Endothelial cell (in vitro differentiated cells): Measurements from ENCODE around the gene HDAC7. TPM values are rescaled to one million over a fixed set of nuclear protein-coding genes. Genes with fewer than 3 reads are reported as not detected.

Experiments used
- DNase-seq: peaks from one replicate; pipeline ENCODE4 v3.0.0; 2021; ENCODE audit warnings: low spot score
- H3K27ac Mint-ChIP-seq: one replicate; pipeline ENCODE4 v1.8.0; 2021; ENCODE audit warnings: mixed read lengths, inconsistent platforms; ENCODE audit not compliant: unreplicated experiment
- H3K27me3 Mint-ChIP-seq: one replicate; pipeline ENCODE4 v1.8.0; 2021; ENCODE audit warnings: mild to moderate bottlenecking, moderate library complexity, mixed read lengths, inconsistent platforms; ENCODE audit not compliant: unreplicated experiment
- H3K36me3 Mint-ChIP-seq: one replicate; pipeline ENCODE4 v1.8.0; 2021; ENCODE audit warnings: mild to moderate bottlenecking, low read depth, mixed read lengths, inconsistent platforms; ENCODE audit not compliant: unreplicated experiment
- H3K4me1 Mint-ChIP-seq: one replicate; pipeline ENCODE4 v1.8.0; 2021; ENCODE audit warnings: mild to moderate bottlenecking, mixed read lengths, inconsistent platforms; ENCODE audit not compliant: unreplicated experiment
- H3K4me3 Mint-ChIP-seq: one replicate; pipeline ENCODE4 v1.8.0; 2021; ENCODE audit warnings: mild to moderate bottlenecking, mixed read lengths, inconsistent platforms; ENCODE audit not compliant: unreplicated experiment
- H3K9me3 Mint-ChIP-seq: one replicate; pipeline ENCODE4 v1.8.0; 2021; ENCODE audit warnings: mixed read lengths, inconsistent platforms; ENCODE audit not compliant: unreplicated experiment
- CTCF ChIP-seq: fragments of 200-600 bp; sonication (generic); IDR thresholded peaks from one replicate; pipeline ENCODE4 v1.5.0; 2021; ENCODE audit warnings: antibody characterized with exemption; ENCODE audit not compliant: unreplicated experiment
- total RNA-seq: library from RNA; stranded (reverse); fragmentation: NEBNext Ultra II Directional; extraction: Animal tissue kit (Norgen Biotek cat#: 25700); gene quantifications from one replicate; pipeline ENCODE4 v1.2.1, GENCODE V29; 2021; ENCODE audit not compliant: unreplicated experiment

Gene HDAC7
- total RNA-seq, 1 donor from 2014 or later = 387 TPM

GRCh38 chr12:47750916-47751470 is 68.7 kb downstream of the HDAC7 start:
- Mint-ChIP-seq H3K9me3 (no peaks in the 10 kb centered on the region), H3K36me3 (peaks cover 43% of the 10 kb centered on the region), H3K27me3 (peaks cover 13% of the 10 kb centered on the region), H3K4me1 (peaks cover 35% of the 10 kb centered on the region), H3K4me3 (no peak overlapping the region), H3K27ac (no peak overlapping the region)
- no peak for DNase-seq
- no peak for TF ChIP-seq CTCF

DNA sequence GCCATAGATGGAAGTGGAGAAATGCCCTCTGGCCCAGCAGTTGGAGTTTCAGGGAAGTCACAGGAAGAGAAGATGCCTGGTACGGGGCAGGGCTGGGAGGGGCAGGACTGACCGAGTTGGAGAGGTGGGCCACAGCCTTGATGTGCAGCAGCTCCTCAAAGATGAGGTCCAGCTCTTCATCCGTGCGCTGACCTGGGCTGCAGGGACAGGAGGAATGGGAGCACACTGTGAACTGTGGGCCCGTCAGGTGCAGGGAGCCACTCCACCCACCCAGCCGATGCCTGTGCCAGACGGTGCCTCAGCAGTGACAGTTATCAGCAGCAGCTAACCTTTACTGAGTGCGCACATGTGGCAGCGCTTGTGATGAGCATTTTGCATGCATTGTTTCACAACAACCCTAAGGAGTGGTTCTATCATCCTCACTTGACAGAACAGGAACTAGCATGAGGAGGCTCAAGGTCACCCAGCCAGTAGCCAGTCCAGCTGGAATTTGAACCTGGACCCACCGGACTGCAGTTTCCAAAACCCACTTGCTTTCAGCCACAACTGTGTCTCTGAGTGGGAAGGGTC is 69.4 kb downstream of the HDAC7 start:
- Mint-ChIP-seq H3K27ac (peak overlapping the region; percentile 67), H3K4me1 (peaks cover 28% of the 10 kb centered on the region)
- TF ChIP-seq CTCF = no peak

GRCh38 chr12:47748899-47749298 is 70.8 kb downstream of the HDAC7 start:
- Mint-ChIP-seq H3K4me3 (no peak overlapping the region), H3K36me3 (peaks cover 44% of the 10 kb centered on the region), H3K27me3 (peaks cover 13% of the 10 kb centered on the region), H3K27ac (no peak overlapping the region), H3K9me3 (no peaks in the 10 kb centered on the region), H3K4me1 (peaks cover 26% of the 10 kb centered on the region)
- TF ChIP-seq CTCF = no peak
- no peak for DNase-seq

More for the DNA sequence above, 69.4 kb downstream of the HDAC7 start:
- no peak for DNase-seq
- H3K27me3 Mint-ChIP-seq = peaks cover 13% of the 10 kb centered on the region
- H3K4me3 Mint-ChIP-seq = peak overlapping the region; percentile 72
- H3K36me3 Mint-ChIP-seq = peaks cover 43% of the 10 kb centered on the region
- H3K9me3 Mint-ChIP-seq = no peaks in the 10 kb centered on the region

- peaks cover 26% of the 10 kb centered on the region for H3K4me1 Mint-ChIP-seq
- H3K4me3 Mint-ChIP-seq = no peak overlapping the region
- no peak for TF ChIP-seq CTCF
- H3K27me3 Mint-ChIP-seq = peaks cover 13% of the 10 kb centered on the region
- no peak overlapping the region for H3K27ac Mint-ChIP-seq
- DNase-seq = no peak
- H3K9me3 Mint-ChIP-seq = no peaks in the 10 kb centered on the region
- H3K36me3 Mint-ChIP-seq = peaks cover 47% of the 10 kb centered on the region
Measured at GRCh38 chr12:47748507-47748828, 71.2 kb downstream of the HDAC7 start.

- H3K9me3 Mint-ChIP-seq = no peaks in the 10 kb centered on the region
- no peak for TF ChIP-seq CTCF
- H3K4me1 Mint-ChIP-seq = peaks cover 22% of the 10 kb centered on the region
- no peak overlapping the region for H3K27ac Mint-ChIP-seq
- no peak overlapping the region for H3K4me3 Mint-ChIP-seq
- no peak for DNase-seq
- peaks cover 18% of the 10 kb centered on the region for H3K27me3 Mint-ChIP-seq
- H3K36me3 Mint-ChIP-seq = peaks cover 51% of the 10 kb centered on the region
Measured at GRCh38 chr12:47747596-47748506, 71.9 kb downstream of the HDAC7 start.
